Measurements from ENCODE around the gene SIRPA.

SIRPA gene

DNA sequence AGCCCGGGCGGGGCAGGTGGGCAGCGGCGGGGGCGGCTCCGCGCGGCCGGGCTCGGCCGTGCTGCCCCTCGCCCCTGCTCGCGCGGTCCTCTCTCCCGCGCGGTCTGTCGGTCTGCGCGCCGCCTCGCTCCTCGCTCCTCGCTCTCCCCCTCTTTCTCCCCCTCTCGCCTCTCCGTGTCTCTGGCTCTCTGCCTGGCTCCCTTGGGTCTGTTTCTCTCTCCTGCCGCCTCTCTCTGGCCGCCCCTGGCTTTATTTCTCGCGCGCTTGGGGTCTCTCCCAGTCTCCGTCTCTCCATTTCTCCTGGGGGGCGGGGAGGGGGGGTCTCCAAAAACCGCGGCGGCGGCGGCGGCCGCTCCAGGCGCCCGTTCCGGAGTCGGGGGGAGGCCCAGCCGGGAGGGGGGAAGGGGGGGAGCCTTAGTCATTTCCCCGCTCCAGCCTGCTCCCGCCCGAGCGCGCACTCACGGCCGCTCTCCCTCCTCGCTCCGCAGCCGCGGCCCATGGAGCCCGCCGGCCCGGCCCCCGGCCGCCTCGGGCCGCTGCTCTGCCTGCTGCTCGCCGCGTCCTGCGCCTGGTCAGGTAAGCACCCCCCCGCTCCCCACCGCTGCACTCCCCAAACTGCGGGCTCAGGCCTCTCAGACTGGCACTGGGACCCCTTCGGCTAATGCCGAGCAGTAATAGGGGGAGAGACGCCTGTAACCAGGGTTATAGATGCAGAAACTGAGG lies at the start of gene SIRPA:
Gene SIRPA, plus strand, starts transcription at position 457 of the 723 bp plus-strand sequence. Its CDS starts 41 bp downstream, at position 498.
- DNase-seq = no peak

DNA sequence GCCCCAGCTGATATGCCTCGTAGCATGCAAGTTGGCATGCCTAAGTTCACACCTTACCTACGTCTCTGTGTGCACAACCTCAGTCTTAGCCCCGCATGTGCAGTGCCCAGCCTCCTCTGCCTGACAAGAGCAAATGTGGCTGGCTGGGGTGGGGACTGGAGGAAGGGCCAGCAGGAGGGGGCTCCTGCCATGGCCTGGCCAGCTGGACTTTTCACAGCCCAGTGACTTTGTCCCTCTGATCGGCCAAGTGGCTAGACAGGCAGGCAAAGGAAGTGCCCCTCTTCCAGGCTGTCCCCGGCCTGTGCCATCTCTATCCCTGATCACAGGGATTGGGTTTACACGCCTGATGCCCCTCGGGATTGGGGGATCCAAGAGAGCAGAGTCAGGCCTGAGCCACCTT lies 49.5 kb upstream of the SIRPA start:
- DNase-seq = no peak

DNA sequence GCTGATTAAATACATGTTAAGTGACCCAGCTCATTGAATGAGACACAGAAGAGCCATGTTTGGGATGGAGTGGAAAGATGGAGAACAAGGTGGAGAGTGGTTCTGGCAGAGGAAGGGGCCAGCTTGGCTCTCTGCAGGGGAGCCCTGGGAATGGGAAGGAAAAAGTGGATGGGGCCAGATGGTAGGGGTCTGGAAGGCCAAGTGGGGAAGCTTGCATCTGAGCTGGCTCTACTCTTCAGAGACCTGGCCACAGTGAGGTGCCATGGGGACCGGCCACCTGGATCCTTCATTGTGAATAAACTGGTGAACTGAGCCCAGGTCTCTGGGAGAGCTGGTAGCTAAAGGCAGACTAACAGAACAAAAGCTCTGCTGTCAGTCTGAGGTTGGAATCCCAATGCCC lies 48.9 kb upstream of the SIRPA start:
- DNase-seq = no peak

DNA sequence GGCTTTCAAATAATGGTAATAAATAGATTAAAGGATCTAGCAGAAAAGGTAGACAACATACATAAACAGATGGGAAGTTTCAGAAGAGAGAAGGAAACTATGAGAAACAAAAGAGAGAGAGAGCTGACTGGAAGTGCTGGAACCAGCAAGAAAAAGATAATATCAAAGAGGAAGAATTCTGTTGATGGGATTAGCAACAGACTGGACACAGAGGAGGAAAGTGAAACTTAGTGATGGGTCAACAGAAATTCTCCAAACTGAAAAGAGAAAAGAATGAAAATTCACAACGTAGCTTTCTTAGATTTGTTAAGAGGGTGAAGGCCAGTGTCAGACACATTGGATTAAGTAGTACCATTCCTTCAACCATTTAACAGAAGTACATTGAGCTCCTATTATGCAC lies 48.3 kb upstream of the SIRPA start:
- no peak for DNase-seq

DNA sequence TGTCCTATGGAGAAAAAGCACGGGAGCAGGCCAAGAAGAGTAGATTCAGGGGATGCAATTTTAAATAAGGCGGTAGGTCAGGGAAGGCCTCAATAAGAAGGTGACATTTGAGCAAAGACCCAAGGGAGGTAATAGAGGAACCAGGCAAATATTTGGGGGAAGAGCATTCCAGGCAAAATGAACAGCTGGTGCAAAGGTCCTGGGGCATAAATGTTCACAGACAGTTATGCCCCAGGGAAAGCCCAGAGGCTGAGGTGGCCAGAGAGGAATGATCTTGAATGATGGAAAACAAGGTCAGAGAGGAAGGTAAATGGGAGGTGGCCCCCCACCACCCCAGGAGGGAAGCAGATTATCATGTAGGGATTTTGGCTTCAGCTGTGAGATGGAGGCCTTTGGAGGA lies 47.4 kb upstream of the SIRPA start:
- DNase-seq = no peak

DNA sequence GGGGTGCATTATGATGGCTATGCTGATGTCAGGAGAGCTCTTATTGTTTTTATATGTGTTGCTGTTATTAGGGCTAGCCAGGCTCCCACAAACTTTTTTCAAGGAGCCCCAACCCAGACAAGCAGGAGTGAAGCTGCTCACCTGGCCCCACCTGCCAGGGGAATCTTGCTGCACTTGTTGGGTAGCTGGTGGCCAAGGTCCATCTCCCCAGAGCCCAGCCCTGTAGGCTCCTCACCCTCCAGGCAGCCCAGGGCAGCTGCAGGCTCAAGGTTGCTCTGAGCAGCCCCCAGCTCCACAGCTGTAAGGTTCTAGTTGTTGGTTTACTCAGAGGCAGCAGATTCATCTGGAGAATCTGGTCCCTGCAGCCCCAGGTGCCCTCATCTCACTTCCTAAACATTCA lies 46.8 kb upstream of the SIRPA start:
- DNase-seq = no peak

DNA sequence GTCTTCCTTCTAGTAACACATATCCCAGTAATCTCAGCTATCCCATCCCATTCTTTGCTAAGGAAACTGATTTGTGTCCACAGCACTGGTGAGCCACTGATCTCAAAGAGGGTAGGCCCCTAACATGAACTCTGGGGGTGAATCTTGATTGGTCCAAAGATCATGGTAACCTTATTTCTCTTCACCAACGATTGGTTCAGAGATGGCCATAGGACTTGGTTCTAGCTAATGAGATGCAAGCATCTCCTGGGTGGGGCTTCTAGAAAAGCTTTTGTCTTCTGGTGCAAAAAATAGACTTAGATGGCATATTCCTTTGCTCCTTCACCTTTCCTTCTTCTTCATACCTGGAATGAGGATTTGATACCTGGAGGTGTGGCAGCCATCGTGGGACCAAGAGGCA lies 43.8 kb upstream of the SIRPA start:
- DNase-seq = no peak

DNA sequence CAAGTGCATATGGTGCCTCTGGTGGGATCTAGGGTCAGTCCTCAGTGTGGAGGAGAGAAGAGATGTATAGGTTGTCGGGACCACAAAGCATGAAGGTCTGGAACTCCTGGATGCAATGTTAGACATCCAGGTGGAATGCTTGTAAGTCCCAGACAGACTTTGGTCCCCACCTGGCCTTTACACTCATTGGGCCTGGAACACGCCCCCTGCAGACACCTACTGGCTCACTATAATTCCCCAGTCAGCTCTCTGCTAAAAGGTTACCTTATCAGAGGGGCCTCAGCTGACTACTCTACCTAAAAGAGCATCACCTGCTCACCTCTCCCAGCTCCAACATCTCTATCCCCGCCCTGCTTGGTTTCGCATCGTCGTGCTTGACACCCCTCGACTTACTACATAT lies 41.7 kb upstream of the SIRPA start:
- no peak for DNase-seq

DNA sequence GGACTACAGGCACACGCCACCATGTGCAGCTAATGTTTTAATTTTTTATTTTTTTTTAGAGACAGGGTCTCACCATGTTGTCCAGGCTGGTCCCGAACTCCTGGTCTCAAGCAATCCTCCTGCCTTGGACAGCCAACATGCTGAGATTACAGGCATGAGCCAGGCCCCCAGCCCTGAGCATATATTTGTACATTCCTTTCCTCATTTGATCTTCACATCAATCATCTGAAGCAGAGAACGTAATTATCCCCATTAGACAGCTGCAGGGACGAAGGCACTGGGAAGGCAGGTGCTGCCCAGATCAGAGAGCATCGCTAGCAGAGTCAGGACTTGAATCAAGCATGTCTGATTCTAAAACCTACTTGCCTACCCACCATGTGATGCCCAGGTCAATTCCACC lies 41.0 kb upstream of the SIRPA start:
- DNase-seq = no peak

DNA sequence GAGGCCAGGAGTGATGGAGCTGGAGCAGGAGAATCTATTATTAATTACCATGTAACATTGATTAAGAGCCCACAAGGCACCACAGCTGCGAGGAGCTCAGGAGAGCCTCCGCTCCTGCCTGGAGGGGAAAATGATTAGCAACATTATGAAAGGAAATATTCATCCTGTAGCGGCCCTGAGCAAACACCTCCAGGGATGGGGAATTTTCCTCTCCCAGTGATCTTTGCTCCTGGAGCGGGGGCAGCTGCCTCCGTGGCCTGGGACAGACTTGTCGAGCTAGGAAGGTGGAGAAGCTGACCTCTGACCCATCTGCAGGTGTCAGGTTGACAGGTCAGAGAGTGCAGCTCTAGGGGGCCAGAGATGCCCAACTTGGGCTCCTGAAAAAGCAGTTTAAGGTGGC lies 40.1 kb upstream of the SIRPA start:
- DNase-seq = no peak

DNA sequence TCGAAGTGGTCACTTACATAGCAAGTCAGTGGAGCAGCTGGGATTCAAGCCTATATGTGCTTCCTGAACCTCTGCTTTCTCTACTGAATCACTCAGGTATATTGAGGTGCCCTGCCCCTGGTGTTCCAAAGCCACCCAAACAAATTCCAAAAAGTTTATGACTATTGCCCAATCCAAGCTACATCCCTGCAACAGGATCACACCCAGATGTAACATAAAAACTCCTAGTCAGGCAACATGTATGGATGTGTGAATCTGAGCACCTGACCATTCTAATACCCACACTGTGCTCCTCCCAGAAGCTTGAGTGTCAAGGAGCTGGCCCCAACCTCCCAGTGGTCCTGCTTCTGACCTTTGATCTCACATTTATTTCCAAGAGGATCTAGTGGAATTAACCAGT lies 39.5 kb upstream of the SIRPA start:
- DNase-seq = no peak

DNA sequence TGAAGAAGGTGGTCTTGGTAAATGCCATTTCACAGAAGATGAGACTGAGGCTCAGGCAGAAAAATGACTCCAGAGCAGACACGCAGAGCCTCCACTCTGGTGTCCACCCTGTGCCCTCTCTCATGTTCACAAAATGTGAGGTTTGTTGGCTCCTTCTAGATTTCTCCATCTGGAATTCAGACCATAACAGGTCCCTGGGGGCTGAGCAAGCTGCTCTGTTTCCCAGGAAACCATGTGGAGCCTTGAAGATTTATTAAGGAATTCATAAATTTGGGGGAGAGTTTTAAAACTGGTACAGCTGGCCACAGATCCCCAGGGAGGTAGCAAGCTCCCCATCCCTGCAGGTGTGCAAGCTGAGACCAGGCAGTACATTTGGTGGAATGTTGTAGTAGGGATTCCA lies 38.8 kb upstream of the SIRPA start:
- DNase-seq = no peak

DNA sequence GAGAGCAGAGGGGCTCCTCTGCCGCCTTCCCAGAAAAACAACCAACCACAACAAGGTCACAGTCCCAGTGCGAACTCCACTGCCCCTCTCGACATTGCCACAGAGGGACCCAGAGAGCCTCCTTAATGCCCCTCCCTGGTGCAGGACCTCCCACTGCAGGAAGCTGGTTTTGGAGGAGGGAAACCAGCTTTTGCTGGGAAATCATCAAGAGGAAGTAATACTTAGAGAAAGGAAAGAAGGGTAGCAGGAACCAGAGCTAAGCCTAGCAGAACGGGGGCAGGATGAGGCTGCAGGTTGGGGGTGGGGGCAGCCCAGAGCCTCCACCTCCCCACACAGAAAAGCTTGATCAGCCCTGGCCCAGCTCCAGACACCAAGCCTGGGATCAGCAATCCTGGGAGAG lies 37.7 kb upstream of the SIRPA start:
- no peak for DNase-seq

DNA sequence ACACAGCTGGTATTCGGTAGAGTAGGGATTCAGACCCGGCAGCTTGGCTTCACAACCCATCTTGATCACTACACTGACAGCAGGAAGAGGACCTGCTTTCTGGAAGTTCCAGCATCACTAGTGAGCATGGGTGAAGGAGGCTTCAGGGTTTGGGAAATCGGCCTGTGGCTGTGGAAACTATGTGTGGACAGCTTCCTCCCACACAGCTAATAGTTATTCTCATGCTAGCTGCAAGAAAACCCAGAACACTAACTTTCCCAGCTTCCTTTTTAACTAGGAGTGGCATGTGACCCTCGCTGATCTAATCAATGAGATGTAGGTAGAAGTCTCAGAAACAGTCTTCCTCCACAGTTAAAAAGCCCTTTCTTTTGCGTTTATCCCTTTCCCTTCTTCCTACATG lies 36.3 kb upstream of the SIRPA start:
- DNase-seq = no peak

DNA sequence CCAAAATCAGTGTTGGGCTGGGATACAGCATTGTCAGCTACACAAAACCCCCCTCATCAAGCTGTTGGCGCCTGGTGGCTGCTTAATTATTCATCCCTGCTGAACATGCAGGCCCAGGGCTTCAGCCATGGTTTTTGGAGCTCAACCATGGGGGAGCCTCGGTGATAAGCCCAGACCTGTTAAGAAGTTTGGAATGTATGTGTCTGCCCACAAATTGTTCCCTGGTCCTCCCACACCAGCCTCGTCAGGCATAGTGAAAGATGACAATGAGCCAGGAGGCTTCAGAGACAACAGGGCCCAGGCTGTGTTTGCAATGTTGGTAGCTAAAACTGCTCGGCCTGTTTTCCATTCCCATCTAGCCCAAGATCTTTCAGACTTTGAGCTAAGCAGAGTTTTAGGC lies 34.8 kb upstream of the SIRPA start:
- DNase-seq = no peak

DNA sequence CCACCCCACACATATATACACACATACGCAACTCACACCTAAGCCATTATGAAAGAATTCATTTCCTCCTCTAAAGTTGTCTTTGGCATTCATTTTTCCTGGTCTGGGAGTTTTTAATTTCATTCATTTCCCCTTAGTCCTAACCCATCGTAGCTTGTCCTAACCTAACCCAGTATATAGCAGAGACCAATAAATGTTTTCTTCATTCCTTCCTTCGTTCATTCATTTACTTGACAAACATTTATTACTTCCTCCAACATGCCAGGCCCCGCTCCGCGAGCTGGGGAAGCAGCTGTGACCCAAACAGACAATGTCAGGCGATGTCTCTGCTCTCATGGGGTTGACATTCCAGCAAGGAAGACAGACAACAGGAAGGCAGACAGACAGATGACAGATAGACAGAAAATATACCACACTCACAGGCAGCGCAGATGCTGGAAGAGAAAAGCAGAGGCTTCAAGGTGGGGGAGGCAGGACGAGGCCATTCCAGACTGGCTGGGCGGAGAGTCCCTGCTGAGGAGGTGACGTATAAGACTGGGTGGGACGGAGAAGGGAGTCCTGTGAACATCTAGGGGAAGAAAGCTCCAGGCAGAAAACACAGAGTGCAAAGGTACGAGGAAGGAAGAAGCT lies 33.7 kb upstream of the SIRPA start:
- no peak for DNase-seq

DNA sequence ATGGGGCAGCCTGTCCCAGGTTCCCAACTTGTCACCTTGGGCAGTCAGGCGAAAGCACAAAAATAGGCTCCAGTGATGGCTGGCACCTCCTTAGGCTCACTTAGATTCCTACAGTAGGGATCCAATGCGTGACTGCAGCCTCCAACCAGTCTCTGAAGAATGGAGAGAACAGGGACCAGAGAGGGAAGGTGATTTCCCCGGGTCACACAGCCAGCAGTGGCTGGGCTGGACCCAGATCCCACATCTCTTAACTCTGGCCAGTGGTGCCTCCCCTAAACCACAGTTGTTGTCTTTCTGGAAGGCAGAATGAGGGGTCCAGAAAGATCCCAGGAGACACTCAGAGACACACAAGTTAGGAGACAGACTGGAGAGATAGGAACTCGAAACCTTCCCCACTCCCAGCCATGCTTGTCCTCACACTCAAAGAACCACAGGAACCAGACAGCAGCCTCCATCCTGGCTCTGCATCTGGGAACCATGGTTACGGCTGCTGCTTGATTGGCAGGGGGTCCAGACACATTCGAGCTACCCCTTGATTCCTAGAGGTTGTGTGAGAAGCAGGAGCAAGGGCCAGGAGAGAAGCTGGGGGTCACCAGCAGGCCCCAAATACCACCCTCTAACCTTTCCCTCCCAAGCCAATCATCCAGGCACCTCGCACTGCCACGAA lies 33.1 kb upstream of the SIRPA start:
- DNase-seq = no peak

DNA sequence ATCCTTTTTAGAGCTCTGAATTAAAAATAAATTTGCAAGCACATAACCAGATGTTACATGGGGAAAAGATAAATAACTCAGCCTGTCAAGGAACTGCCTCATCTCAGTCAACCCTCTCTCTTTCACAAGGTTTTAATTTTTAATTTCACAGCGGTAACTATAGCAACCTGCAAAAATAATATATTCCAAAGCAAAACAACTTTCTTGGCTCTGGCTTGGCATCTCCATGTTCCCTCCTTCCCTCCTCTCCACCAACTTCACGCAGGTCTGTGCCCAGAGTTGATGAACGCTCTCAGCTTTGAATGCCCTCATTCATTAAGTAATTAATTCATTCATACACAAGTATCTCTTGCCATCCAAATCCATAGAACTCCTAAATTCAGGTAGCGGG lies 32.5 kb upstream of the SIRPA start:
- no peak for DNase-seq

DNA sequence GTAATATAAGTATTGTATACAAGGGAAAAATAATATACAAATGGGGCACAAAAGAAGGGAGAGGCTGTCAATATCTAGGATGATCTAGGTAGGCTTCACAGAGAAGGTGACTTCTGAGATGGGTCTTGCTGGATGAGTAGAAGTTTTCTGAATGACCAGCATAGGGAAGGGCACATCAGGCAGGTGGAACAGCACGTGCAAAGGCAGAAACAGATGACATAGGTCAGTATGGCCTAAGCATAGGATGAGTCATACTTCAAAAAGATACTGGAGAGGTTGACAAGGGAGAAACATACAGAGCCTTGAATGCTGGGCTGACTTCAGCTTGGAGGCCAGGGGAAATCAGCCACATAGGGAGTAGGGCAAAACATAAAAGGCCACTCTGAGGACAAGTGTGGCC lies 31.9 kb upstream of the SIRPA start:
- no peak for DNase-seq

DNA sequence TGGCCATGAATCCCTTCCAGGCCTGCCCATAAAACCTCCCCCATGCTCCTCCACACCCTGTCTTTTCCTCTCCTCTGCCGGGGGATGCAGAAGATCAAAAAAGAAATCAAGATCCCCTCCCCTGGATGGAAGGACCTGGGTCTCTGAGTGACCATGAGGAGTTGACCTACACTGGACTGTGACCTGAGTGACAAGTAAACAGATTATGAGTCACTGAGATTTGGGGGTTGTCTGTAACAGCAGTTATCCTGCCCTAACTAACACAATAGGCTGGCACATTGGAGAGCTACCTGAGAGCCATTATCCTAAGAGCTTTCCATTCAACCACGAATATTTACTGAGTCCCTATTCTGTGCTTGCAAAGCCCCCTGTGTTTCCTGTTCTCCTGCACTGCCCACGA lies 28.4 kb upstream of the SIRPA start:
- DNase-seq = no peak

DNA sequence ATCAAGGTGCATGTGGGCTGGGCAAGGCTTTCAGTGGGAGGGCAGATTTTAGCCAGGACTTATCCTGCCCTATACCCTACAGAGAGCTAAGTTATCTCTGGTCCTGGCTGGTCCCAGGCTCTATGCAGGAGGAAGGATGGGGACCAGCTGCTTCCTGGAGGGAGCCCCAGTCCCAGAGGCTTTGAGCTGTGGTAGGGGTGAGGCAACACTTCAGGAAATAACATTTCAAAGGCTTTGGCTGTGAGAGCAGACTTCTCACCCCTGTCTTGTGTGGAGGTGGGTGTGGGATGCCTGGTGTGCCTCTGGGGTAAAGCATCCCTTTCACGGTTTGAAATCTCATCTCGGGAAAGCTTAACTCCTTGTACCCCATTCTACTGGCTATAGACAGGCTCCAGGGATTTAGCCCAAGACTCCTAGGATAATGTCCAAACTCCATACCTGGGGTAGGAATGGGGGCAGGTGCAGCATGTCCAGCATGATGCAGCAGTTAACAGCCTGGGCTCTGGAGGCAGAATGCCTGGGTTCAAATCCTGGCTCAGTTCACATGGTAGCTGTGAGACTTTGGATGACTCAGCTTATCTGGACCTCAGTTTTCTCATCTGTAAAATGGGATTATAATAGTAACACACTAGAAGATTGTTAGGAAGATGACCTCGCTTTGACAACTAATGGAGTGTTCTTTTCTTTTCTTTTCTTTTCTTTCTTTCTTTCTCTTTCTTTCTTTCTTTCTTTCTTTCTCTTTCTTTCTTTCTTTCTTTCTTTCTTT lies 27.5 kb upstream of the SIRPA start:
- no peak for DNase-seq

DNA sequence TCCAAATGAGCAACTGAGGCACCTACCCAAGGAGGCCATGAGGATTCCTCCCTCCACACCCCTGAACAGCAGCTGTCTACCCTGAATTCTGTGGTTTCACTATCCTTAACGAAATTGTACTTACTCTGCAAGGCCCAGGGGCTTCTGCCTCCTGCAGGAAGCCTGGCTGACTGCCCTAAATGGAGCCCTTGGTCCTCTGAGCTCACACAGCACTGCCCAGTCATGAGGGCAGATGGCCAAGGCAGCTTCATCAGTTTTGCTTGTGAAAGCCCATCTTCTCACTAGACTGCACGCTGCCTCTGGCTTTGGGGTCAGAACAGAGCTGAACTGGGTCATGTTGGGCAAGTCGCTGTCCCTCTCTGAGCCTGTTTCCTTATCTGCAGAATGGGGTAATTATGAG lies 26.4 kb upstream of the SIRPA start:
- DNase-seq = no peak

DNA sequence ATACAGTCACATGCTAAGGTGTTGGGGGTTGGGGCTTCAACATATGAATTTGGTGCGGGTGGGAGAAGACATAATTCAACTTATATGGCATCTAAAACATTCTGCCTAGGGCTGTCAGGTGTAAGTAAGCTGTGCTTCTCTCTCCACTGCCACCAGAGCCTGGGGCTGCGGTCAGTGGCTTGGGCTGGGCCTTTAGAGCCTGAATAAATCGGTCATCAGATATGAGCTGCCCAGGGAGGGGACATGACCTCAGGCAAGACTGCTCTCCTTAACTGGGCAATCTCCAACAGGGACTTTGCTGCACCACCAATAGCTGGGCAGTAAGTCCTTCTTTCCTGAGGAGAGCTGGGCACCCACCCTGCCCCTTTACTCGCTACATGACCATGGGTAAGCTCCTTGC lies 24.9 kb upstream of the SIRPA start:
- no peak for DNase-seq
